ENCODE measurements around the gene NRIP1. TPM values are rescaled to one million over a fixed set of nuclear protein-coding genes. Genes with fewer than 3 reads are reported as not detected.

Gene NRIP1
- total RNA-seq, 1 experiment from 2014 or later, result not detected

DNA sequence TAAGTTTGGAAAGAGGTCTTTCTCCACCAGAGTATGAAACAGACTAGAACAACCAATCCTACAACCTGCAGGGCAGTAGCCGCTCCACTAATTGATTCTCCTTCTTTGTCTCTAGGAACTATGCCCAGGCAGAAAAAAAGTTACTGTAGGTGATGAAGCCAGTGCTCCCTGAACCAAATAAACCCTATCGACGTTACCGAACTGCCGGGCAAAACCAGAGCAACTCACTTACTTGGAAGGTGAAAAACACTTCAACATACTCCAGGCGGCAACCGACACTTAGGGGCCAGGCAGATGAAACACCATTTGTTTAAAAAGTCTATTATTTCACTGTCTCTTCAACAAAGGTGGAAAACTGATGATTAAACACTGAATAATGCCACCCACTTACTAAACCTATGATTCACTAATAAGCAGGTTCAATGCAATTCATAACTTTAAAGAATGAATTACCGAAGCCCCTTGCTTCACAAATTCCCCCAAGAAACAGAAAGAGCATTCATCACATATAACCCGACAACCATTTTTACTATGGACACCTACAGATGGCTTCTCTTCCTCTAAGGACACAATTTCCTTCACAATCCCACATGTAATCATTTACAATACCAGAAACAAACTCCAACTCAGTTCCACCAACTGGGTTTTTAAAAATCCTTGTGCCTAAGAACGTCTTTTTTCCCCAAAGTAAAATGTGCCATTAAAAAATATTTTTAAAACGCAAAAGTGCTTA is 1.6 kb downstream of the NRIP1 start:
- H3K4me3 ChIP-seq (ENCODE audit: low read length), result no peak overlapping the region

DNA sequence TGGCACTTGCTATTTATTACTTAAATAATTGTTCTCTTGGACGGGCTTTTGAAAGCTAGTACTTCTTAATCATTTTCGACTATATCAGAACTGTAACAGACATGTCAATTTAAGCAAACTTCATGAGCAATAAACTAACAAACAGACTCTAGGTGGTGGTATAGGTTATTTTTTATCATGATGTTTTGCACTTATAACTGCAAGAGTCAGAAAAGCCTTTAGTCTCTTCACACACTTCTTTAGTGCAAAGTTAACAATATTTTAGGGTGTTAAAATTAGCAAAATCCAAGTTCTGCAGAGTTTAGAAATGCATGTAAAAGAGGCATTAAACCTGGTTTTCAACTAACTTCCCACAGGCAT is 2.2 kb downstream of the NRIP1 start:
- no peak overlapping the region for H3K4me2 ChIP-seq (ENCODE audit: low read depth, low read length, poor library complexity, severe bottlenecking)
- H3K27ac ChIP-seq (ENCODE audit: low read length), result no peak overlapping the region
- H3K4me3 ChIP-seq (ENCODE audit: low read length), result no peak overlapping the region
- H3K4me1 ChIP-seq (ENCODE audit: low read length), result peaks cover 3% of the 10 kb centered on the region; the same call in 1 of the 2 replicates
- H3K9me2 ChIP-seq (replicated peaks; ENCODE audit: insufficient read depth, low read length), result no peaks in the 10 kb centered on the region
- no peak overlapping the region for H2AFZ ChIP-seq (ENCODE audit: low read length)
- no peak for DNase-seq
- H3K79me2 ChIP-seq (ENCODE audit: low read length), result no peaks in the 10 kb centered on the region
- no peaks in the 10 kb centered on the region for H3K36me3 ChIP-seq (ENCODE audit: insufficient read depth, low read length)
- H4K20me1 ChIP-seq (ENCODE audit: insufficient read depth, low read depth, low read length), result no peaks in the 10 kb centered on the region
- no peaks in the 10 kb centered on the region for H3K27me3 ChIP-seq (ENCODE audit: low read length)
- H3K9ac ChIP-seq (ENCODE audit: low read length), result no peak overlapping the region
- no peaks in the 10 kb centered on the region for H3K9me3 ChIP-seq (ENCODE audit: low read length)

More for the DNA sequence above, 1.6 kb downstream of the NRIP1 start:
- no peak overlapping the region for H3K4me2 ChIP-seq (ENCODE audit: low read depth, low read length, poor library complexity, severe bottlenecking)
- H3K36me3 ChIP-seq (ENCODE audit: insufficient read depth, low read length), result no peaks in the 10 kb centered on the region
- no peaks in the 10 kb centered on the region for H3K79me2 ChIP-seq (ENCODE audit: low read length)
- H2AFZ ChIP-seq (ENCODE audit: low read length), result no peak overlapping the region
- H3K27ac ChIP-seq (ENCODE audit: low read length), result no peak overlapping the region
- H3K27me3 ChIP-seq (ENCODE audit: low read length), result no peaks in the 10 kb centered on the region
- no peaks in the 10 kb centered on the region for H3K9me3 ChIP-seq (ENCODE audit: low read length)
- H3K9me2 ChIP-seq (replicated peaks; ENCODE audit: insufficient read depth, low read length), result no peaks in the 10 kb centered on the region
- DNase-seq, result no peak
- no peaks in the 10 kb centered on the region for H4K20me1 ChIP-seq (ENCODE audit: insufficient read depth, low read depth, low read length)
- no peak overlapping the region for H3K9ac ChIP-seq (ENCODE audit: low read length)
- peaks cover 3% of the 10 kb centered on the region; the same call in 1 of the 2 replicates for H3K4me1 ChIP-seq (ENCODE audit: low read length)

DNA sequence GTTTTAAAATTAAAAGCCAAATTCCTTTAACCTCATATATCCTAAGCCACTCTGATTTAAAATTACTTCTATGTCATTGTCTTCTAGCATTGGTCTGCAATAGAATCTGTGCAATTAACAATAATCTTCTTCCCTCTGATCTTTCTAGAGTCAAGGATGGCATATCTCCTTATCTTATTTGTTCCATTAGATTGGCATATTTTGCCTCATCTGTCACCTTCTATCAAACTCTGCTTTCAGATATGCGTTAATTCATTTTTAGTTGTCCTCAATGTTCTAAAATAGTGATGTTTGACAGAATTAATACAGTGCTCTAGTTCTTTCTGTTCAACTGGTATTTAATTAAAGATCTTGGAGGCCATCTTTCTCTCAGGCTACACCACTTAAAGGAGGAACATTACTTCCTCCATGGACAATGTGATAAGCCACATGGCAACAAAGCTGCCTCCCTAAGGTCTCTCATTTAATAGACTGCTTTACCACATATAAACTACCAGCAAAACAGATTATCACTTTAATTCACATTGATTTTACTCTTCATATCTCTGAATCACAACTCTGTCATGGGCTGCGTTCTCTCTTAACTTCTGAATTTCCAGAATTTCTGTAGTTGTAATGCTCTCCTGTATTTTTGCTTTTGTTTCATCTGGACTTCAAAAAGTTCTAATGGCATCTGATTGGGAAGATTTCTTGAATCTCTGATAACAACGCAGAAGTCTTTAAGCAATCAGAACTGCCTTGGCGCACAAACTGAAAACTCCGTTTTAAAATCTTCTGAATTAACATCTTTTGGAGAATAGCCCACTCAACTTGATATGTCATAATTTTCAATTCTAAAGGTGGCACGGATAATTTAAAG is 2.8 kb downstream of the NRIP1 start:
- no peaks in the 10 kb centered on the region for H3K79me2 ChIP-seq (ENCODE audit: low read length)
- H4K20me1 ChIP-seq (ENCODE audit: insufficient read depth, low read depth, low read length), result no peaks in the 10 kb centered on the region
- peaks cover 3% of the 10 kb centered on the region; the same call in 1 of the 2 replicates for H3K4me1 ChIP-seq (ENCODE audit: low read length)
- no peak overlapping the region for H3K27ac ChIP-seq (ENCODE audit: low read length)
- H3K9me3 ChIP-seq (ENCODE audit: low read length), result no peaks in the 10 kb centered on the region
- no peak overlapping the region for H3K4me2 ChIP-seq (ENCODE audit: low read depth, low read length, poor library complexity, severe bottlenecking)
- no peaks in the 10 kb centered on the region for H3K9me2 ChIP-seq (replicated peaks; ENCODE audit: insufficient read depth, low read length)
- H2AFZ ChIP-seq (ENCODE audit: low read length), result no peak overlapping the region
- H3K9ac ChIP-seq (ENCODE audit: low read length), result no peak overlapping the region
- H3K27me3 ChIP-seq (ENCODE audit: low read length), result no peaks in the 10 kb centered on the region
- no peak overlapping the region for H3K4me3 ChIP-seq (ENCODE audit: low read length)
- no peaks in the 10 kb centered on the region for H3K36me3 ChIP-seq (ENCODE audit: insufficient read depth, low read length)
- DNase-seq, result no peak

GRCh38 chr21:15061279-15061678 is 3.5 kb downstream of the NRIP1 start:
- no peak overlapping the region for H3K4me3 ChIP-seq (ENCODE audit: low read length)
- no peak for DNase-seq
- H2AFZ ChIP-seq (ENCODE audit: low read length), result no peak overlapping the region
- H4K20me1 ChIP-seq (ENCODE audit: insufficient read depth, low read depth, low read length), result no peaks in the 10 kb centered on the region
- H3K9ac ChIP-seq (ENCODE audit: low read length), result no peak overlapping the region
- no peak overlapping the region for H3K27ac ChIP-seq (ENCODE audit: low read length)
- H3K9me2 ChIP-seq (replicated peaks; ENCODE audit: insufficient read depth, low read length), result no peaks in the 10 kb centered on the region
- H3K4me2 ChIP-seq (ENCODE audit: low read depth, low read length, poor library complexity, severe bottlenecking), result no peak overlapping the region
- H3K27me3 ChIP-seq (ENCODE audit: low read length), result no peaks in the 10 kb centered on the region
- H3K9me3 ChIP-seq (ENCODE audit: low read length), result no peaks in the 10 kb centered on the region
- H3K4me1 ChIP-seq (ENCODE audit: low read length), result peaks cover 3% of the 10 kb centered on the region; the same call in 1 of the 2 replicates
- H3K79me2 ChIP-seq (ENCODE audit: low read length), result no peaks in the 10 kb centered on the region
- no peaks in the 10 kb centered on the region for H3K36me3 ChIP-seq (ENCODE audit: insufficient read depth, low read length)

GRCh38 chr21:15060543-15061175 is 4.1 kb downstream of the NRIP1 start:
- Histone ChIP-seq H2AFZ (ENCODE audit: low read length) (no peak overlapping the region), H3K4me2 (ENCODE audit: low read depth, low read length, poor library complexity, severe bottlenecking) (no peak overlapping the region), H3K36me3 (ENCODE audit: insufficient read depth, low read length) (no peaks in the 10 kb centered on the region), H3K79me2 (ENCODE audit: low read length) (no peaks in the 10 kb centered on the region), H3K9me2 (replicated peaks; ENCODE audit: insufficient read depth, low read length) (no peaks in the 10 kb centered on the region), H3K27ac (ENCODE audit: low read length) (no peak overlapping the region), H4K20me1 (ENCODE audit: insufficient read depth, low read depth, low read length) (no peaks in the 10 kb centered on the region), H3K4me1 (ENCODE audit: low read length) (no peaks in the 10 kb centered on the region), H3K9ac (ENCODE audit: low read length) (no peak overlapping the region), H3K4me3 (ENCODE audit: low read length) (no peak overlapping the region), H3K27me3 (ENCODE audit: low read length) (no peaks in the 10 kb centered on the region), H3K9me3 (ENCODE audit: low read length) (no peaks in the 10 kb centered on the region)
- DNase-seq, result no peak

- Histone ChIP-seq H3K79me2 (ENCODE audit: low read length) (no peaks in the 10 kb centered on the region), H3K27ac (ENCODE audit: low read length) (no peak overlapping the region), H3K9ac (ENCODE audit: low read length) (no peak overlapping the region), H3K9me3 (ENCODE audit: low read length) (no peaks in the 10 kb centered on the region), H2AFZ (ENCODE audit: low read length) (no peak overlapping the region), H3K4me1 (ENCODE audit: low read length) (no peaks in the 10 kb centered on the region), H3K9me2 (replicated peaks; ENCODE audit: insufficient read depth, low read length) (no peaks in the 10 kb centered on the region), H4K20me1 (ENCODE audit: insufficient read depth, low read depth, low read length) (no peaks in the 10 kb centered on the region), H3K27me3 (ENCODE audit: low read length) (no peaks in the 10 kb centered on the region), H3K4me2 (ENCODE audit: low read depth, low read length, poor library complexity, severe bottlenecking) (no peak overlapping the region), H3K4me3 (ENCODE audit: low read length) (no peak overlapping the region), H3K36me3 (ENCODE audit: insufficient read depth, low read length) (no peaks in the 10 kb centered on the region)
- DNase-seq, result no peak
These were observed 5.4 kb downstream of the NRIP1 start for GRCh38 chr21:15059397-15059796.

- no peaks in the 10 kb centered on the region for H3K79me2 ChIP-seq (ENCODE audit: low read length)
- H3K36me3 ChIP-seq (ENCODE audit: insufficient read depth, low read length), result no peaks in the 10 kb centered on the region
- no peak overlapping the region for H3K4me3 ChIP-seq (ENCODE audit: low read length)
- no peak overlapping the region for H2AFZ ChIP-seq (ENCODE audit: low read length)
- H3K4me2 ChIP-seq (ENCODE audit: low read depth, low read length, poor library complexity, severe bottlenecking), result no peak overlapping the region
- no peak overlapping the region for H3K27ac ChIP-seq (ENCODE audit: low read length)
- no peak overlapping the region for H3K9ac ChIP-seq (ENCODE audit: low read length)
- DNase-seq, result no peak
- H3K27me3 ChIP-seq (ENCODE audit: low read length), result no peaks in the 10 kb centered on the region
- H3K9me2 ChIP-seq (replicated peaks; ENCODE audit: insufficient read depth, low read length), result no peaks in the 10 kb centered on the region
- H3K4me1 ChIP-seq (ENCODE audit: low read length), result no peaks in the 10 kb centered on the region
- H3K9me3 ChIP-seq (ENCODE audit: low read length), result no peaks in the 10 kb centered on the region
- no peaks in the 10 kb centered on the region for H4K20me1 ChIP-seq (ENCODE audit: insufficient read depth, low read depth, low read length)
These were observed 5.9 kb downstream of the NRIP1 start for GRCh38 chr21:15058854-15059263.

DNA sequence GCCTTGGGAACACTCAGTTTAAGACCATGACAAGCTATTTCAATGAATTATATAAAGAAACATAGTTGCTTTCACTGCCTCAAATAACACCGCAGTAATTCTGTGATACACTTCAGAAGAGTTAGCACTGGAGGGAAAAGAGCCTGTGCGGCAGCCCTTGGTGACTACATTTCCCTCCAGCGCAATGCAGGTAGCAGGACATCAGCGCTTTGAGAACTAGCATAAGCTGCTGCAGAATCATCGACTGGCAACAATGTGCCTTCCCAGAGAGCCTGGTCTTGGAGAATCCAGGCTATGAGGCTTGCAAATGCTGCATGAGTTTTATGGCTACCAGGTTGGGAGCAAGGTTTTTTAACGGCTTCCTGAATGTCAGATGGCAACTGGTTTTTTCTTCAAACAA is 7.5 kb downstream of the NRIP1 start:
- H3K9me2 ChIP-seq (replicated peaks; ENCODE audit: insufficient read depth, low read length), result no peaks in the 10 kb centered on the region
- no peaks in the 10 kb centered on the region for H3K27me3 ChIP-seq (ENCODE audit: low read length)
- no peak overlapping the region for H2AFZ ChIP-seq (ENCODE audit: low read length)
- H3K4me1 ChIP-seq (ENCODE audit: low read length), result no peaks in the 10 kb centered on the region
- H3K9me3 ChIP-seq (ENCODE audit: low read length), result no peaks in the 10 kb centered on the region
- DNase-seq, result no peak
- no peak overlapping the region for H3K4me3 ChIP-seq (ENCODE audit: low read length)
- H3K4me2 ChIP-seq (ENCODE audit: low read depth, low read length, poor library complexity, severe bottlenecking), result no peak overlapping the region
- H3K36me3 ChIP-seq (ENCODE audit: insufficient read depth, low read length), result no peaks in the 10 kb centered on the region
- H3K27ac ChIP-seq (ENCODE audit: low read length), result no peak overlapping the region
- no peak overlapping the region for H3K9ac ChIP-seq (ENCODE audit: low read length)
- no peaks in the 10 kb centered on the region for H4K20me1 ChIP-seq (ENCODE audit: insufficient read depth, low read depth, low read length)
- H3K79me2 ChIP-seq (ENCODE audit: low read length), result no peaks in the 10 kb centered on the region
